HepG2 (cell line): ENCODE results near the gene HK2. TPM values are rescaled to one million over a fixed set of nuclear protein-coding genes. Genes with fewer than 3 reads are reported as not detected.

Experiments
- ARID5B ChIP-seq: IDR thresholded peaks from 2 replicates; pipeline ENCODE4 v1.4.0; 2020; ENCODE audit warnings: mild to moderate bottlenecking, missing genetic modification reagents
- ATF2 ChIP-seq: sonication (generic); formaldehyde crosslinking; IDR thresholded peaks from 2 replicates; pipeline ENCODE4 v1.4.0; 2020; ENCODE audit warnings: missing genetic modification reagents
- HDAC2 ChIP-seq: sonication (generic); formaldehyde crosslinking; IDR thresholded peaks from 2 replicates; pipeline ENCODE4 v1.4.0; 2020; ENCODE audit warnings: missing genetic modification reagents
- MAFK ChIP-seq, 2 experiments: IDR thresholded peaks in 1 of 2; conservative IDR thresholded peaks in 1 of 2; 2 replicates each; pipeline ENCODE4 v1.6.1; 2011; ENCODE audit warnings: improper control_type of control experiment in 2 of 2, low read length in 2 of 2
- PITX1 ChIP-seq: sonication (generic); formaldehyde crosslinking; IDR thresholded peaks from 2 replicates; pipeline ENCODE4 v1.5.1; 2020; ENCODE audit warnings: mild to moderate bottlenecking, missing genetic modification reagents
- SRF ChIP-seq: IDR thresholded peaks from 2 replicates; pipeline ENCODE4 v1.6.1; 2011; ENCODE audit warnings: mild to moderate bottlenecking, low read depth, low read length, moderate library complexity
- U2AF2 ChIP-seq: fragments of 200-400 bp; formaldehyde crosslinking; IDR thresholded peaks from 2 replicates; pipeline ENCODE4 v1.6.1; 2017; ENCODE audit warnings: low read depth, mild to moderate bottlenecking, low read length
- ZBTB21 ChIP-seq: sonication (generic); formaldehyde crosslinking; IDR thresholded peaks from 2 replicates; pipeline ENCODE4 v1.4.0; 2020; ENCODE audit warnings: missing genetic modification reagents
- ZFP36L1 ChIP-seq: sonication (generic); formaldehyde crosslinking; IDR thresholded peaks from 2 replicates; pipeline ENCODE4 v1.8.0; 2022; ENCODE audit warnings: mild to moderate bottlenecking, missing genetic modification reagents, moderate library complexity
- ZFP37 ChIP-seq: sonication (generic); formaldehyde crosslinking; IDR thresholded peaks from 2 replicates; pipeline ENCODE4 v1.4.0; 2020; ENCODE audit warnings: missing genetic modification reagents, borderline replicate concordance
- ZIK1 ChIP-seq: sonication (generic); formaldehyde crosslinking; IDR thresholded peaks from 2 replicates; pipeline ENCODE4 v1.5.0; 2020; ENCODE audit warnings: mild to moderate bottlenecking, low read depth, missing genetic modification reagents, borderline replicate concordance
- ZKSCAN5 ChIP-seq: sonication (generic); formaldehyde crosslinking; IDR thresholded peaks from 2 replicates; pipeline ENCODE4 v1.5.1; 2020; ENCODE audit warnings: mild to moderate bottlenecking, missing genetic modification reagents
- polyA plus RNA-seq, 8 experiments: library from polyadenylated mRNA; depleted of rRNA in 3 of 8; stranded (reverse) in 7 of 8; unstranded in 1 of 8; fragments of >200 nt; fragmentation: Illumina TruSeq in 4 of 8; extraction: Trizol in 4 of 8; gene quantifications; 2 replicates each; pipeline versions ENCODE4 v1.2.1 to v1.2.3, GENCODE V29; 2011 to 2016; ENCODE audit warnings: low read depth in 4 of 8, missing spikeins in 1 of 8, mixed read lengths in 1 of 8; ENCODE audit not compliant: insufficient read depth in 1 of 8
- total RNA-seq, 5 experiments: library from RNA; depleted of rRNA; stranded (reverse); fragments of >200 nt; fragmentation: Illumina TruSeq; extraction: Trizol; gene quantifications; 2 replicates each; pipeline ENCODE4 v1.2.3, GENCODE V29; 2016; ENCODE audit warnings: low read depth in 1 of 5
- TF ChIP-seq, protein P1 (sequence below): sonication (generic); formaldehyde crosslinking; IDR thresholded peaks from 2 replicates; pipeline ENCODE4 v1.4.0; 2020; ENCODE audit warnings: missing genetic modification reagents, borderline replicate concordance
- TF ChIP-seq, protein P2 (sequence below): sonication (generic); formaldehyde crosslinking; IDR thresholded peaks from 2 replicates; pipeline ENCODE4 v1.4.0; 2020; ENCODE audit warnings: missing genetic modification reagents, mild to moderate bottlenecking, borderline replicate concordance
- TF ChIP-seq, protein P3 (sequence below): IDR thresholded peaks from 2 replicates; pipeline ENCODE4 v1.6.1; 2016; ENCODE audit warnings: mild to moderate bottlenecking
- TF ChIP-seq, protein P4 (sequence below): sonication (generic); formaldehyde crosslinking; IDR thresholded peaks from 2 replicates; pipeline ENCODE4 v1.5.0; 2020; ENCODE audit warnings: mild to moderate bottlenecking, missing genetic modification reagents

Gene HK2
- total and polyA plus RNA-seq, 2 of the 13 experiments (the other 11 are each of a cell fraction or from before 2014, with no cell fraction given), result 13.2 to 101 TPM

GRCh38 chr2:74856004-74856578 lies 22.2 kb downstream of the HK2 start (continued):
- TF ChIP-seq ZKSCAN5, result no peak
- TF ChIP-seq, protein P1, sequence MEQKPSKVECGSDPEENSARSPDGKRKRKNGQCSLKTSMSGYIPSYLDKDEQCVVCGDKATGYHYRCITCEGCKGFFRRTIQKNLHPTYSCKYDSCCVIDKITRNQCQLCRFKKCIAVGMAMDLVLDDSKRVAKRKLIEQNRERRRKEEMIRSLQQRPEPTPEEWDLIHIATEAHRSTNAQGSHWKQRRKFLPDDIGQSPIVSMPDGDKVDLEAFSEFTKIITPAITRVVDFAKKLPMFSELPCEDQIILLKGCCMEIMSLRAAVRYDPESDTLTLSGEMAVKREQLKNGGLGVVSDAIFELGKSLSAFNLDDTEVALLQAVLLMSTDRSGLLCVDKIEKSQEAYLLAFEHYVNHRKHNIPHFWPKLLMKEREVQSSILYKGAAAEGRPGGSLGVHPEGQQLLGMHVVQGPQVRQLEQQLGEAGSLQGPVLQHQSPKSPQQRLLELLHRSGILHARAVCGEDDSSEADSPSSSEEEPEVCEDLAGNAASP (CRISPR knock-in tag), result peak; percentile 87; the same call in 1 of the 2 replicates
- TF ChIP-seq ATF2 (CRISPR knock-in tag), result peak; percentile 87
- no peak for TF ChIP-seq ZFP36L1 (CRISPR knock-in tag)
- peak; percentile 84; the same call in 1 of the 2 replicates for TF ChIP-seq PITX1 (CRISPR knock-in tag)
- 0 out of 2 replicates have a peak, but pooled peaks have one; percentile 34 for TF ChIP-seq ZBTB21
- TF ChIP-seq, protein P2, sequence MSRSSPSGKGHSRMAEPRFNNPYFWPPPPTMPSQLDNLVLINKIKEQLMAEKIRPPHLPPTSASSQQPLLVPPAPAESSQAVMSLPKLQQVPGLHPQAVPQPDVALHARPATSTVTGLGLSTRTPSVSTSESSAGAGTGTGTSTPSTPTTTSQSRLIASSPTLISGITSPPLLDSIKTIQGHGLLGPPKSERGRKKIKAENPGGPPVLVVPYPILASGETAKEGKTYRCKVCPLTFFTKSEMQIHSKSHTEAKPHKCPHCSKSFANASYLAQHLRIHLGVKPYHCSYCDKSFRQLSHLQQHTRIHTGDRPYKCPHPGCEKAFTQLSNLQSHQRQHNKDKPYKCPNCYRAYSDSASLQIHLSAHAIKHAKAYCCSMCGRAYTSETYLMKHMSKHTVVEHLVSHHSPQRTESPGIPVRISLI (CRISPR knock-in tag), result no peak
- no peak for TF ChIP-seq U2AF2
- TF ChIP-seq SRF, result no peak
- TF ChIP-seq ARID5B (CRISPR knock-in tag), result peak; percentile 98
- TF ChIP-seq, protein P3, sequence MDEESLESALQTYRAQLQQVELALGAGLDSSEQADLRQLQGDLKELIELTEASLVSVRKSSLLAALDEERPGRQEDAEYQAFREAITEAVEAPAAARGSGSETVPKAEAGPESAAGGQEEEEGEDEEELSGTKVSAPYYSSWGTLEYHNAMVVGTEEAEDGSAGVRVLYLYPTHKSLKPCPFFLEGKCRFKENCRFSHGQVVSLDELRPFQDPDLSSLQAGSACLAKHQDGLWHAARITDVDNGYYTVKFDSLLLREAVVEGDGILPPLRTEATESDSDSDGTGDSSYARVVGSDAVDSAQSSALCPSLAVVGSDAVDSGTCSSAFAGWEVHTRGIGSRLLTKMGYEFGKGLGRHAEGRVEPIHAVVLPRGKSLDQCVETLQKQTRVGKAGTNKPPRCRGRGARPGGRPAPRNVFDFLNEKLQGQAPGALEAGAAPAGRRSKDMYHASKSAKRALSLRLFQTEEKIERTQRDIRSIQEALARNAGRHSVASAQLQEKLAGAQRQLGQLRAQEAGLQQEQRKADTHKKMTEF (CRISPR knock-in tag), result peak; percentile 92
- TF ChIP-seq MAFK (conservative IDR thresholded peaks at IDR 0.05 in 1 of 2, IDR thresholded peaks at IDR 0.05 in 1 of 2; ENCODE audit: low read length in 2 of 2), result no peak
- no peak; the same call in 1 of the 2 replicates for TF ChIP-seq ZFP37
- TF ChIP-seq, protein P4, sequence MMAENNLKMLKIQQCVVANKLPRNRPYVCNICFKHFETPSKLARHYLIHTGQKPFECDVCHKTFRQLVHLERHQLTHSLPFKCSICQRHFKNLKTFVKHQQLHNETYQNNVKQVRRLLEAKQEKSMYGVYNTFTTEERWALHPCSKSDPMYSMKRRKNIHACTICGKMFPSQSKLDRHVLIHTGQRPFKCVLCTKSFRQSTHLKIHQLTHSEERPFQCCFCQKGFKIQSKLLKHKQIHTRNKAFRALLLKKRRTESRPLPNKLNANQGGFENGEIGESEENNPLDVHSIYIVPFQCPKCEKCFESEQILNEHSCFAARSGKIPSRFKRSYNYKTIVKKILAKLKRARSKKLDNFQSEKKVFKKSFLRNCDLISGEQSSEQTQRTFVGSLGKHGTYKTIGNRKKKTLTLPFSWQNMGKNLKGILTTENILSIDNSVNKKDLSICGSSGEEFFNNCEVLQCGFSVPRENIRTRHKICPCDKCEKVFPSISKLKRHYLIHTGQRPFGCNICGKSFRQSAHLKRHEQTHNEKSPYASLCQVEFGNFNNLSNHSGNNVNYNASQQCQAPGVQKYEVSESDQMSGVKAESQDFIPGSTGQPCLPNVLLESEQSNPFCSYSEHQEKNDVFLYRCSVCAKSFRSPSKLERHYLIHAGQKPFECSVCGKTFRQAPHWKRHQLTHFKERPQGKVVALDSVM, result no peak
- peak; percentile 96 for TF ChIP-seq HDAC2 (CRISPR knock-in tag)
- no peak; the same call in 1 of the 2 replicates for TF ChIP-seq ZIK1 (CRISPR knock-in tag)
